Activated CD4-positive, alpha-beta T cell treated with anti-CD3 and anti-CD28 coated beads, Interleukin-2, Interleukin-4, amounts not matched to agents 100 ng/mL and 50 ng/mL, durations not matched to agents 16 hours and 8 hours (primary cell): ENCODE measurements around the gene TAF4B.
"Not testable (repeated sequence)": the region's sequence is repeated elsewhere in the genome, so short reads cannot be mapped to it uniquely, and the experiment has no call there.

Experiments
- DNase-seq: peaks from one replicate; pipeline ENCODE4 v3.0.0-alpha.2; 2020; ENCODE audit warnings: low spot score

TAF4B gene

GRCh38 chr18:26381555-26381954, 155.3 kb downstream of the TAF4B start:
- not testable (repeated sequence) for DNase-seq

GRCh38 chr18:26383454-26384270, 157.4 kb downstream of the TAF4B start:
- DNase-seq = peak; percentile 50

GRCh38 chr18:26386002-26386401, 159.8 kb downstream of the TAF4B start:
- DNase-seq = no peak

GRCh38 chr18:26386441-26386840, 160.2 kb downstream of the TAF4B start:
- DNase-seq = no peak

- no peak for DNase-seq
Observed at GRCh38 chr18:26394047-26394654, 167.9 kb downstream of the TAF4B start.

GRCh38 chr18:26397019-26397418, 170.8 kb downstream of the TAF4B start:
- no peak for DNase-seq

- no peak for DNase-seq
Observed at GRCh38 chr18:26403491-26403890, 177.2 kb downstream of the TAF4B start.

- DNase-seq = no peak
Observed at GRCh38 chr18:26405190-26405801, 179.1 kb downstream of the TAF4B start.

GRCh38 chr18:26406324-26406723, 180.1 kb downstream of the TAF4B start:
- DNase-seq = no peak

GRCh38 chr18:26406854-26407517, 180.7 kb downstream of the TAF4B start:
- DNase-seq = no peak

GRCh38 chr18:26407736-26408601, 181.7 kb downstream of the TAF4B start:
- DNase-seq = no peak

- DNase-seq = no peak
Observed at GRCh38 chr18:26409091-26409490, 182.8 kb downstream of the TAF4B start.

- no peak for DNase-seq
Observed at GRCh38 chr18:26414901-26415440, 188.7 kb downstream of the TAF4B start.

- DNase-seq = no peak
Observed at GRCh38 chr18:26415631-26416030, 189.4 kb downstream of the TAF4B start.

- no peak for DNase-seq
Observed at GRCh38 chr18:26416652-26417150, 190.5 kb downstream of the TAF4B start.

- DNase-seq = no peak
Observed at GRCh38 chr18:26417190-26417589, 190.9 kb downstream of the TAF4B start.

GRCh38 chr18:26418225-26418624, 192.0 kb downstream of the TAF4B start:
- DNase-seq = no peak

- no peak for DNase-seq
Observed at GRCh38 chr18:26419746-26420145, 193.5 kb downstream of the TAF4B start.

- no peak for DNase-seq
Observed at GRCh38 chr18:26421503-26421902, 195.3 kb downstream of the TAF4B start.

- DNase-seq = no peak
Observed at GRCh38 chr18:26421931-26422330, 195.7 kb downstream of the TAF4B start.

- DNase-seq = no peak
Observed at GRCh38 chr18:26422472-26423162, 196.4 kb downstream of the TAF4B start.
